ENCODE data around the gene ZYX. TPM values are rescaled to one million over a fixed set of nuclear protein-coding genes. Genes with fewer than 3 reads are reported as not detected.

The ZYX gene
- total and polyA plus RNA-seq, 9 of the 15 experiments (the other 6 are each of a cell fraction or from before 2014, with no cell fraction given), result 1.8 to 130 (median 15.7) TPM

DNA sequence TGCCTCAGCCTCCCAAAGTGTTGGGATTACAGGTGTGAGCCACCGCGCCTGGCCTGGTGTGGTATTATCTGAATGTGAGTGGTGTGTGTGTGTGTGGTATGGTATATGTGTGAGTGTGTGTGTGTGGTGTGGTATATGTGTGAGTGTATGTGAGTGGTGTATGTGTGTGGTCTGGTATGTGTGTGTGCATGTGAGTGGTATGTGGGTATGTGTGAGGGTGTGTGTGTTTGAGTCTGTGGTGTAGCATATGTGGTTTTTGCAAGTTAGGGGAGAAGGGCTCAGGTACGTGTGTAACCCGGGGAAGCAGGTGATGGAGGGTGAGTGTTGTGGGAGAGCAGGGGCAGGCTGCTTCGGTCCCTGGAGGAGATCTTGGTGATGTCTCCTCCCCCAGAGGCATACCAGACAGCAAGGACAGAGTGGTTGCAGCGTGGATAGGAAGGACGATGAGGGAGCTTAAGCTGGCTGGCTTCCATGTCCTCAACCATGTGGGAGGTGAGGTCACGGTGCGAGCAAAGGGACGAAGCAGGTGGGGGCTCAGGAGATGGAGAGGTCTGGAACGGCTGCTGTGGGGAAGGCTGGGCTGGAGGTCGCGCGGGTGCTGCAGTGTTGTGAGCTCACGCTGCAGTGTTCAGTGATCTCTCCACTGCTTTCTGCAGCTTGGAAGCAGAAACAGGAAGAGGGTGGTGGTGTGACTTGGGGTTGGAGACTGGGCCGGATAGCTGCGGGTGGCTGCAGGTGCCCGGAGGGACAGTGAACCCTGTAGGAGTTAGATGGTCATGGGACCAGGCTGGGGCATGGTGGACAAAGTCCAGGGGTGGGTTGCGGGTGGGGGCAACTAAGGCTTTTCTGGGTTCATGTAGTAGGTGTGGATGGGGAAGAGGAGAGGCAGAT, 5.0 kb downstream of the ZYX start (continued):
- TF ChIP-seq RBM34 (IDR thresholded peaks at IDR 0.05; ENCODE audit: borderline replicate concordance, insufficient read depth, low read length), result no peak
- no peak for TF ChIP-seq BRD4 (IDR thresholded peaks at IDR 0.05)
- no peak for TF ChIP-seq ARID1B (IDR thresholded peaks at IDR 0.05)
- peak; percentile 84; the same call in 1 of the 2 replicates for TF ChIP-seq HLTF (IDR thresholded peaks at IDR 0.05)
- no peak for TF ChIP-seq HIVEP1 (CRISPR knock-in tag; IDR thresholded peaks at IDR 0.05)
- peak; percentile 74; the same call in 1 of the 2 replicates for TF ChIP-seq YBX1 (IDR thresholded peaks at IDR 0.05)
- TF ChIP-seq ZNF318 (IDR thresholded peaks at IDR 0.05; ENCODE audit: borderline replicate concordance in 1 of 2, low read depth in 1 of 2), result 0 out of 4 replicates have a peak, but pooled peaks of 1 of the 2 experiments have one; percentile 27
- no peak for TF ChIP-seq MYNN (IDR thresholded peaks at IDR 0.05)
- TF ChIP-seq MYNN (CRISPR knock-in tag; IDR thresholded peaks at IDR 0.05), result no peak
- TF ChIP-seq POLR2AphosphoS5 (IDR thresholded peaks at IDR 0.05; ENCODE audit: control insufficient read depth, insufficient read depth, low read depth, low read length), result 0 out of 2 replicates have a peak, but pooled peaks have one; percentile 16
- TF ChIP-seq, protein P1, sequence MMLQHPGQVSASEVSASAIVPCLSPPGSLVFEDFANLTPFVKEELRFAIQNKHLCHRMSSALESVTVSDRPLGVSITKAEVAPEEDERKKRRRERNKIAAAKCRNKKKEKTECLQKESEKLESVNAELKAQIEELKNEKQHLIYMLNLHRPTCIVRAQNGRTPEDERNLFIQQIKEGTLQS (IDR thresholded peaks at IDR 0.05), result no peak
- TF ChIP-seq, protein P1 (CRISPR knock-in tag; conservative IDR thresholded peaks at IDR 0.05), result no peak
- TF ChIP-seq GATAD2B (IDR thresholded peaks at IDR 0.05; ENCODE audit: borderline replicate concordance), result no peak
- TF ChIP-seq STAT5A (IDR thresholded peaks at IDR 0.05; ENCODE audit: borderline replicate concordance, low read length), result peak; percentile 77
- TF ChIP-seq BCLAF1 (IDR thresholded peaks at IDR 0.05; ENCODE audit: borderline replicate concordance in 1 of 2, control insufficient read depth in 1 of 2, low read depth in 2 of 2, low read length in 1 of 2), result no peak

All from K562 (cell line).